Cerebellar nuclear complex (tissue), 1 donor: ENCODE data around the gene EMILIN2.

Source experiments
- DNase-seq, 2 experiments: peaks; one replicate each; lab custom pipeline; 2025; lab: John Stamatoyannopoulos, UW

The EMILIN2 gene

DNA sequence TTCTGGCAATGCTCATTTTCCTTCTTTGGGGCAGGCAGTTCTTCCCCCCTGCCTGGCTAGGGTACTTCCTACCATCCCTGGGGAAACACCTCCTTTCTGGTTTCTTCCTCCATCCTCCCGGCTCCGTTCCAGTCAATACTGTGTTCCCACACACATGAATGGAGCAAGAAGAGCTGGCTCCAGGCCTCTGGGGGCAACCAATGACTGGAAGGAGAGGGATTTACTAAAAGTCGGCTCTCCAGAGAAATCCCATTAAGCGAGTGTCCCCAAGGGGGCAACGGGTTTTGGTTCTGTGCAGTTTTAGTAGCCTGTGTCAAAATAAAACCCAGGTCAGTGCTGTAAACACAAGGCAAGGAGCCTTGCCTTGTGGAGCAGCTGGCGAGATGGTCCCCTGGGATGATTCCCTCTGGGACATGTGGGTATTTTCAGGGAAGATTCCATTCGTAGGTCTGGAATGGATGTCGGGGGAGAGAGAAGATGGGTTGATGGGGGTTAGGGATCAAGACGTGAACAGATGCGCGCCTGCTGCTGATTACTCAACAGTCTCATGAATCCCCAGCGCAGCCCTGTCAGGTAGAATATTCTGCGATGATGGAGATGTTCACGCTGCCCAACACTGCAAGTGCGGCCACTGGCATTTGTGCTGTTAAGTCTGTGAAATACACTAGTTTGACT is 32.0 kb downstream of the EMILIN2 start:
- no peak for DNase-seq

DNA sequence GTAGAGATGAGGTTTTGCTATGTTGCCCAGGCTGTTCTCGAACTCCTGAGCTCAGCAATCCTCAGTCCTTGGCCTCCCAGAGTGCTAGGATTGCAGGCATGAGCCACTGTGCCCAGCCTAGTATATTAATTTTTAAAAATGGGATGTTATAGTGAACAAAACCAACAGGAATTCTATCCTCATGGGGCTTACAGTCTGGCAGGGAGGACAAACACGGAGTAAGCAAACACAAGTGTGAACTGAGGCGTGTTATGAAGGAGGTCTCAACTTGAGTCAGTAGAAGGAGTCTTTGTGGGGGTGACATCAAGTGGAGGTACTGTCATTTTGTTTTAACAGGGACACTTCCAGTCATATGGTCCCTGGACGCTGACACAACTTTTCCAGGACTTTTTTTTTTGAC is 33.1 kb downstream of the EMILIN2 start:
- DNase-seq = no peak

DNA sequence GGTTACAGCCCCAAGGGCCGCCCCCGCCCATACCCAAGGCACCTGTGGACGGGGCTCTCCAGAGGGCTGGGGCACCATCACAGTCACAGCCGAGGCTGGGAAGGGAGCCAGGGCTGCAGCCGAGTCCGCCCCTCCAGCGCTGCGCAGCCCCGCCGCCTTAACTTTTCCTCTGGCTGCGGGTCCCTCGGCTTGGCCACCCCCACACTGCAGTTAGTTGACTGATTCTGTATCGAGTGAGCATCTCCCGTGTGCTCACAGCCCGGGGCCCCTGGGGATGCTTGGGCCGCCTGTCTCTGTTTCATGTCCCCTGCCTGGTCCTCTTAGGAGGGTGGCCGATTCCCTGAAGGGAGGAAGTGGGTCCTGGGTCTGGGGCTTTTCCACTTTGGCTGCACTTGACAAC is 33.7 kb downstream of the EMILIN2 start:
- no peak for DNase-seq

DNA sequence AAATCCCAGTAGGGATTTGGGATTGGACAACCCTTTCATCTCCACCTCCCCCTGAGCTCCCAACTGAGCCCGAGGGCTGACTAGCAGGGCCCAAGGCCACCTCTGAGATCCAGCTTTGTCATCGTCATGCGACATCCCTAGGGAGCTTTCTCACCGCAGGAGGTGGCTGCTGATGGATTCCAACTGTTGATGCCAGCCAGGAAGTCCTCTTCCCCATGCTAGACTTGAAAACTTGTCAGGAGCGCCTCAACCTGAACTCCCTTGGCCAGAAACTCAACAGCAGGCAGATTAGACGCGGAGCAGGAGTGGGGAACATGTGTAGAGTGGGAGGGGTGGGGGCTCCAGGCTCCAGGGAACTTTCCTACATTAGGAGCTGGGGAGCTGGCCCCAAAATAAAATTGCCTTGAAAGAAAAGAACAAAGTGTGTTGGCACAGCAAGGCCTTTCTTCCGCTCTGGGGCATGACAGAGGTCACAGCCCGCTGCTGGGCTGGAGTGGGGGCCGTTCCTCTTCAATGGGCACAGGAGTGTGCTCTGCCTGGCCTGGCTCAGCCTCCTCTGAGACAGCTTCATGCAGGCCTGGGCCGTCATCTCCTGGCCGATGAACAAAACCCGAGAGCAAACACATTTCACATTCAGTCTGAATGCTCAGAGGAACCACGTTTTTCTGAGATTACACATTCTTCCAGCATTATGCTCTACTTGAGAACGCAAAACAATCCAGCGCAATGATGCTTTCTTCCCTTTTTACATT is 34.5 kb downstream of the EMILIN2 start:
- DNase-seq = no peak

DNA sequence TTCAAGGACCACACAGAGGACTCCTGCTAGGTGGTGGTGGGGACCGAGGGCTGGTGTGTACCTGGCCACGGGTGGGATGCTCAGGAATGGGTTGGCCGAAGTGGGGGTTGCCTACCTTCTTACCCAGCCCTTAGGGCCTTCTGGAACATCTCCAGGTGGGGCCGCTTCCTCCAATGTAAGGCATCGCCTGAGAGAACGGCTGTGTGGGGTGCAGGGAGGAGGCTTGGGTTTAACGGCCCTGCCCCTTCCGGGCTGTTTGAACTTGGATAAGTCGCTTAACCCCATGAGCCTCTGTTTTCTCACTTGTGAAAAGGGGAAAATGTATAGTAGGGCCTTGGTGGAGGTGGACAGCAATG is 35.0 kb downstream of the EMILIN2 start:
- DNase-seq = no peak

DNA sequence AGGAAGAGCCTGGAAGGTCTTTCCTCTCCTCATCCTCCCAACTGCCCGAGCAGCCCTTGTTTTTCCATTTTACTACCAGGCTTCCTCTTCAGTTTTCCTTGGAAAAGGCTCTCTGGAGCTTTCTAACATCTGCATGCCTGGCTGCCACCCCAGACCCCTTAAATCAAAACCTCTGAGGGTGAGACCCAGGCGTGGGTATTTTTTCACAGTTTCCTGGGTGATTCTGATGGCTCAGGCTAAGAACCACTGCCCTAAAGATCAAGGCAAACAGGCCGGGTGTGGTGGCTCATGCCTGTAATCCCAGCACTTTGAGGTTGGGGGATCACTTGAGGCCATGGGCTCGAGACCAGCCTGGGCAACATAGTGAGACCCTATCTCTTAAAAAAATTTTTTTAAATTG is 35.4 kb downstream of the EMILIN2 start:
- no peak for DNase-seq

DNA sequence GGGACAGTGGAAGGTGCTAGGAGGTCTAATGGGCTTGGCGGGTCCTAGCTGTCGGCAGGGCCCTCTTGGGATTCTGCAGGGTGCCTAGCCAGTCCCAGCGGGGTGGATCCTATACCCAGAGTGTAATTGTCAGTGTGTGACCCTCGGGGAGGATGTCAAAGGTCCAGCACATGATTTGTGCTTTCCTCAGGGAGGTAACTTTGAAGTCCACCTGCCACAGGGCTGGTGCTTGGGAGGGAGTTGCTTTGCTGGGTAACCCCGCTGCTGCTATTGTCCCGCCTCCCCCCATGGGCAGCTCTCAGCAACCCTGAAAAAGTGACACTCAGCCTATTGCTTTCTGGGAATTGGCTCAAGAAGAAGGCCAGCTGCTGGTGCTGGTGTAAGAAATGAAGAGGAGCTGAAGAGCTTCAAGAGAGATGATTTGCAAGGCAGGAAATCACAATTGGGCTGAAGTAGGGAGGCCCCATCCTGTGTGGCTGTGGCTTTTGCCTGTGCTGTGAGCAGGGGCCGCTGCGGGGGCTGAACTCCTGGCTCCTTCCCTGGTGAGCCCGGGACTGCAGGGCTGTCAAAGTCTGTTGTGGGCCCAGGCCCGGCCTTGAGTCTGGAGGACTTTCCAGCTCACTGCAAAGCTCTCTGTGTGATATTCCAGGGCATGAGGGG is 36.4 kb downstream of the EMILIN2 start:
- DNase-seq = no peak

DNA sequence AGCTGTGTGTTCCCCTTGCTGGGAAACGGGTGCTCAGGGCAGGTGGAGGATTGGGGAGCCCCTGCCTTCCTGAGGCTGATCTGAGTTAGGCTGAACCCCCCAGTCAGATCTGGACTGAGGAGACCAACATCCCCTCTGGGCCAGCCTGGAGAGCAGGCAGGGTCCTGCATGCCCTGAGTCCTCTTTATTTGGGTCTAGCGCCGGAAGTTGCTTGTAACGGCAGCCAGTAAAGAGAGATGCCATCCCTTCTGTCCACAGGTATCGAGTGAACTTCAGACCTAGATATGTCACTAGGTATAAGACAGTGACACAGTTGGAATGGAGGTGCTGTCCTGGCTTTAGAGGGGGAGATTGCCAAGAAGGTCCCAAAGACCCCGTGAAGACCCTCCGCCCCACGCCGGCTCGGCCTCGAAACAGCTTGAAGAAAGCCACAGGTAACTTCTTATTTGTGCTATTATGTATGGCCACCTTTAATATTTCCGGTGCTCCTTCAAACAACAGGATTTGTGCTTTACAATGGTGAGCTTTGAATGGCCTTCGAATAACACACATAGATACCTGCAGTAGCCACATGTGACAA is 38.0 kb downstream of the EMILIN2 start:
- no peak for DNase-seq

DNA sequence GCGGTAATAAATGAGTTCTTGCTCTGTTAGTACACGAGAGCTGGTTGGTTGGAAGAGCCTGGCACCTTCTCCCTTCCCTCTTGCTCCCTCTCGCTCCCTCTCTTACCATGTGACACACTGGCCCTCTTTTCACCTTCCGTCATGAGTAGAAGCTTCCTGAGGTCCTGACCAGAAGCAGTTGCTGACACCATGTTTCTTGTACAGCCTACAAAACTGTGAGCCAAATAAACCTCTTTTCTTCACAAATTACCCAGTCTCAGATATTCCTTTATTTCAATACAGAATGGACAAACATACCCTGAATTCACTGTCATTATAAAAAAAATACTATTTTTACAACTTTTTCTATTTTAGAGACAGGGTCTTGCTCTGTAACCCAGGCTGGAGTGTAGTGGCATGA is 40.7 kb downstream of the EMILIN2 start:
- DNase-seq = no peak

DNA sequence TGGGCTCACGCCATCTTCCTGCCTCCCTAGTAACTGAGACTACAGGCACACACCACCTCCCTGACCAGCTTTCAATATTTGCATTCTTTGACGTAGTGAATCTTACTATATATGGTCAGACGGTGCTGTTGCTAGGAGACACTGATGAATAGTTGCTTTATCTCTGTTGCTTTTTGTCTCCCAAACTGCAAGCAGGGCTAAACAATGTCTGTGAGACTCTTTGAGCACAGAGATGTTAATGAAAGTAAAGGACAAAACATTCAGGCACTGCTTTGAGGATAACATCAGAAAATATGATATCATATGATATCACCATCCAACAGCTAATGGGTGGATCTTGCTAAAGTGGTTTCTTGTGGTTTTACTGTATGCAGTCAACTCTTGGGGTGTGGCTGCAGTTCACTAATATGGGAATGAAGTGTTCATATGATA is 43.0 kb downstream of the EMILIN2 start:
- no peak for DNase-seq

DNA sequence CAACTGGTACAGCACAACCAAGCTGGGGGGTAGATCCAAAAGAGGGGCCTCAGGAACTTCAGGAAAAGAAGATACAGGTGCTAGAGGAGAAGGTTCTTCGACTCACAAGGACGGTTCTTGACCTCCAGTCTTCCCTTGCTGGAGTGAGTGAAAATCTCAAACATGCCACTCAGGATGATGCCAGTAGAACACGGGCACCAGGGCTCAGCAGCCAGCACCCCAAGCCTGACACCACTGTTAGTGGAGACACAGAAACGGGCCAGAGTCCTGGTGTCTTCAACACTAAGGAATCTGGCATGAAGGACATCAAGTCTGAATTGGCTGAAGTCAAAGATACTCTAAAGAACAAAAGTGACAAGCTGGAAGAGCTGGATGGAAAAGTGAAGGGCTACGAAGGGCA is 43.8 kb downstream of the EMILIN2 start:
- DNase-seq = no peak

DNA sequence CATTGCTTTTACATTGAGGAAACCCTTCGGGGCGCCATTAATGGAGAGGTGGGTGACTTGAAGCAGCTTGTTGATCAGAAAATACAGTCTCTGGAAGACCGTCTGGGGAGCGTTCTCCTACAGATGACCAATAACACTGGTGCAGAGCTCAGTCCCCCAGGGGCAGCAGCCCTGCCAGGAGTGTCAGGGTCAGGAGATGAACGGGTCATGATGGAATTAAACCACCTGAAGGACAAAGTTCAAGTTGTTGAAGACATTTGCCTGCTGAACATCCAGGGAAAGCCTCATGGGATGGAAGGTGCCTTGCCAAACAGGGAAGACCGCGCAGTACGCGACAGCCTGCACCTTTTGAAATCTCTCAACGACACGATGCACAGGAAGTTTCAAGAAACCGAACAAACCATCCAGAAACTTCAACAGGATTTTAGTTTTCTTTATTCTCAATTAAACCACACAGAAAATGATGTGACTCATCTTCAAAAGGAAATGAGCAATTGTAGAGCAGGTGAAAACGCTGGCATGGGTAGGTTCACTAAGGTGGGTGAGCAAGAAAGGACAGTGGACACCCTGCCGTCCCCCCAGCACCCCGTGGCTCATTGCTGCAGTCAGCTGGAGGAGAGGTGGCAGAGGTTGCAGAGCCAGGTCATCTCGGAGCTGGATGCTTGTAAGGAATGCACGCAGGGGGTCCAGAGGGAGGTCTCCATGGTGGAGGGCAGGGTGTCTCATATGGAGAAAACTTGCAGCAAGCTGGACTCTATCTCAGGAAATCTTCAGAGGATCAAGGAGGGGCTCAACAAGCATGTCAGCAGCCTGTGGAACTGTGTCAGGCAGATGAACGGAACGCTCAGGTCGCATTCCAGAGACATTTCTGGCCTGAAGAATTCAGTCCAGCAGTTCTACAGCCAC is 45.0 kb downstream of the EMILIN2 start:
- DNase-seq = no peak

DNA sequence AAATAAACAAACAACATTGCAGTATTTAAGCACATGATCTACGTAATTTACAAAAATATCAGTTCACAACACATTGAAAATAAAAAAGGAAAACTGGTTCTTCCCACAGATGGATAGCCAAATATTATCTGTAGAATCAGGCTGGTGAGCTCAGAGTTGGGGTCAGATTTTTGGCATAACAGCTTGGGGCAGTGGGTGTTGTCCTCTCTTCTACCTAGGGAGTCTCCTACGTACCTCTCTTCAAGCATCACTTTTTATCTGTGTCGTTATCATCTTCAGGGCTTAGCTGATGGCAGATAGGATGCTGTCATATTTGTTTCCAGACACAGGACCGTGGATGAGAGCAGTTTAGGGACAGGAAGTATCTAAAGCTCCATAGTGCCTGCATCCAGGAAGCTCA is 46.2 kb downstream of the EMILIN2 start:
- no peak for DNase-seq

DNA sequence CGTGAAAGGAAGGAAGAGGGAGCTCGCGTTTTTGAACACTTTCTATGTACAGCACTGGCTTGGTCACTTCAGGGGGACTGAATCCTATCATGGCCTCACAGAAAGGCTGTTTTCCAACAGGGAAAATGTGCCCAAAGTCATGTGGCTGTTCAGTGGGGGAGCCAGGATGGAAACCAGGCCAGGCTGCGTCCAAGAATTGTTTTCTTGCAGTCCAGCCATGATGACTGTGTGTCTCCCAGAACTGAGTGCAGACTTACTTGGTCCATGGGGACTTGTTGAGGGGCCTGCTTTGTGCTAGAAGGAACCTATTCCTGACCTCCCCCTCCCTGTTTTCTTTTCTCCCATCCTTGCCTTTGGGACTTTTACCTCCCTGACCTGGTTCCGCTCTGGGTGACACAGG is 46.9 kb downstream of the EMILIN2 start:
- no peak for DNase-seq

DNA sequence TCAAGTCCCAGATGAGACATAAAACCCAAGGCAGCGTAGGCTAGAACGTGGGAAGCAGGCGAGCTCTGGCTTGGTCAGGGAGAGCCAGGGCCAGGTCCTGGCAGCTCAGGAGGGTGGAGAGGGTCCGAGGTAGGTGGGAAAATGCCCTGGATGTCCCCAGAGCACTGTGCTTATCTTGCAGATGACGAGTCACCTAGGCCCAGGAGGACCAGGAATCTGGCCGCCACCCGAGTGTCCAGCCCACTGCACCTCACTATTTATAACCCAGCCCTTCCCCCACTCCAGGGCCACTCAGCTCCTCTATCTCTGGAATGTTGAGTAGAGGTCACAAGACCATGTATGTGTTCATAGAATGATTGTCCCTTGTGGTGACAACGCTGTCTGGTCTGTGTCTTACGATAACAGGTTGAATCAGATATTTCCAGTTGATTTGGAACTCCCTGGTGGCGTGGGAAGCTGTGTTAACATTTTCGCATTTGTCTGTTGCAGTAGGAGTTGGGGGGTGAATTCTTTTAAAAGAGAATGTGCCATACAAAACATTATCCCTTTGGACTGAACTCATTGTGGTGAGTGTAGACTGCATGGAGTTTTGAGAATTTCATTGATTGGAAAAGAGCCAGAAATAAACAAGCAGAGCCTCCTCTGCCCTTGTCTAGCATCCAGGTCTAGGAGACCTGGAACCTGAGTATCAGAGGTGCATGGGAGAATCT is 47.5 kb downstream of the EMILIN2 start:
- DNase-seq = no peak

DNA sequence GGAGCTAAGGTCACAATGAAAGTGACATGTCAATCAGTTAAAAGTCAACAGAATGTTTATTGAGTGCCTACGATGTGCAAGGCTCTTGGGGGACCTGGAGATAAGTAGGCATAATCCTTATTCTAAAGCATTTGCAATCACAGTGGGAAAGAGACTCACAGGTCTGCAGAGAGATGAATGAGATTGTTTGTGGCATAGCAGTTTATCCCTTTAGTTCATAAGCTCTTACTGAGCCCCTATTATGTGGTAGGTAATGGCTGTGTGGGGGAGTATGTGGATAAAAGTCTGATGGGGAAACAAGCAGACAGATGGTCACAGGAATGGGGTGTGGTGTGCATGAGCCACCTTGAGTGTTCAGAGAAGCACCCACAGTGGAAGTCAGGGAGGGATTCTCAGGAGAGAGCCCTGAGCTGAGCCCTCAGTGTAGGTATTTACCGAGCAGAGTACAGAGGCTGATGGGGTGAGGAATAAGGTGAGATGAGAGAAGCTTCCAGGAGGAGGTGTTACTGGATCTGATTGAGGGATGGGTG is 48.1 kb downstream of the EMILIN2 start:
- no peak for DNase-seq

DNA sequence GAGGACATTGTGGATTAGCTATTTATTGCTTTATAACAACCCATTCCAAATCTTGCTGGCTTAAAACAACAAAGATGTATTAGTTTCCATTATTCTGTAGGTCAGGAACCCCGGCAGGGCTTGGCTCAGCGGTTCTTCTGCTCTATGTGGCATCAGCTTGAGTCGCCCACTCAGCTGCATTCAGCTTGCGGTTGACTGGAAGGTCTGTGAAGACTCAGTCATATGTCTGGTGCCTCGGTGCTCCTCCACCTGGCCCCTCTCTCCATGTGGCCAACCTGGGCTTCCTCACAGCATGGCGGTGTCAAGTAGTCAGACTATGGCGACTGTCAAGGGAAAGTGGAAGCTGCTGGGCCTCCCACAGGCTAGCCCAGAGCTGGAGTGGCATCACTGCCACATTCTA is 48.6 kb downstream of the EMILIN2 start:
- no peak for DNase-seq

DNA sequence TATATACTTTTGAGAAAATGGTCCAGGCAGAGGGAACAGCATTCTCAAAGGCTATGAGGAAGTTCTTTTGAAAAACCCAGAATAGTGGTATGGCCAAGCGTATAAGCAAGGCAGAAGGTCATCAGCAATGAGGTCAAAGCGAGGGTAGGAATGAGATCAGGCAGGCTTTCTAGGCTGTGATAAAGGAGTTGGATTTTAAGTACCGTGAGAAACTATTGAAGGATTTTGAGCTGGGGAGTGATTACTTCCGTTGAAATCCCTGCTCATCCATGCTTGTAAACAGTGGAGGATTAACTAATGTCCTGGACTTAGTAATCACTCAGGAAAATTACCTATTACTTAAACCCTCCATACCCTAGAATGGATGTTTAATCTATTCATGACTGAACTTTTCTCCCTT is 50.2 kb downstream of the EMILIN2 start:
- no peak for DNase-seq

DNA sequence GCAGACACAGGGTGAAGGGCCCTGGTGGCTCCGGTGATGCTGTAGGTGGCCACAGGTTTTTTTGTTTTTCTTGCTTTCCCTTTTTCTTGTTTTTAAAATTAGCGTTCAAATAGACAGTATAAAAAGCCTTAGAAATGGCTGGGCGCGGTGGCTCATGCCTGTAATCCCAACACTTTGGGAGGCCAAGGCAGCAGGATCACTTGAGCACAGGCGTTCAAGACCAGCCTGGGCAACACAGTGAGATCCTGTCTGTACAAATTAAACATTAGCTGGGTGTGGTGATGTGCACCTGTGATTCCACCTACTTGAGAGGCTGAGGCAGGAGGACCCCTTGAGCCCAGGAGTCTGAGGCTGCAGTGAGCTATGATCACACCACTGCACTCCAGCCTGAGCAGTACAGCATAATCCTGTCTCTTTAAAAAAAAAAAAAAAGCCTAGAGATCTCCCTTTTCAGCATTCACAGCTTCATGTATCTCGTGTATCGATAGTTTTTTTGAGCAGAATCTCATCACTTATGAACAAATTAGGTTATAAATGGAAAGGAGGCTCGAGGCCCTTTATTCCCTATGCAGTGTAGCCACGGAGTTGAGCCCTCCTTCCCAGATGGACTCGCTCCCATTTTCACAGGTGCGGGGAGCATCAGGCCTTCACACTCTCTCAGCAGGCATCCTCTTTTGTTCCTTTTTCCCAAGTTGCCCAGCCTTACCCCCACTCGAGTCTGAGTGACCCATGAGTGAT is 50.8 kb downstream of the EMILIN2 start:
- DNase-seq = no peak

DNA sequence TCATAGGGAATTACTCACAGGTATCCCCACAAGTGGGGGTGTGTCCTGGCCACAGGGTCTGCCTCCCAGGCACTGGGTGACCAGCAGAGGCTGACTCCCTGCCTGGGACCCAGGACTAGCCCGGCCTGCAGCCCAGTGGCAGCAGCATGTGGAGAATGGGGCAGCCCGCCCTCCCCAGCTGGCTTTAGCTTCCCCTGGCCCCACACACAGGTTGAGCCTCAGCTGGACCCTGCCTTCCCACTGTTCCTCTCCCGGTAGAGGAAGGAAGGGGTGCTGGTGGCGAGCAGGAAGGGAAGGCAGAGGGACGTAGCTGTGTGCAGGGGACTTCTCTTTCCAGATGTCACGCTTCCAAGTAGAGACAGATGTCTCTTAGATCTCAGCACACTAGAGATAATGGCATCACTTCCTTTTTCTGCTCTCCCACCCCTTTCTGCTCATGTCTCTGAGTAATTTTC is 51.4 kb downstream of the EMILIN2 start:
- no peak for DNase-seq
